ENCODE data around the gene TSPYL2. TPM values are rescaled to one million over a fixed set of nuclear protein-coding genes. Genes with fewer than 3 reads are reported as not detected.
A peak's percentile ranks its signal among the peaks of the same experiment; 100 is the strongest.

Gene TSPYL2
- total RNA-seq, 1 donor from 2014 or later, result 31.5 TPM

- no peak for DNase-seq (ENCODE audit: low read depth)
- TF ChIP-seq EZH2 (IDR thresholded peaks at IDR 0.05; ENCODE audit: insufficient read depth, low read length), result no peak
- TF ChIP-seq, protein P1, sequence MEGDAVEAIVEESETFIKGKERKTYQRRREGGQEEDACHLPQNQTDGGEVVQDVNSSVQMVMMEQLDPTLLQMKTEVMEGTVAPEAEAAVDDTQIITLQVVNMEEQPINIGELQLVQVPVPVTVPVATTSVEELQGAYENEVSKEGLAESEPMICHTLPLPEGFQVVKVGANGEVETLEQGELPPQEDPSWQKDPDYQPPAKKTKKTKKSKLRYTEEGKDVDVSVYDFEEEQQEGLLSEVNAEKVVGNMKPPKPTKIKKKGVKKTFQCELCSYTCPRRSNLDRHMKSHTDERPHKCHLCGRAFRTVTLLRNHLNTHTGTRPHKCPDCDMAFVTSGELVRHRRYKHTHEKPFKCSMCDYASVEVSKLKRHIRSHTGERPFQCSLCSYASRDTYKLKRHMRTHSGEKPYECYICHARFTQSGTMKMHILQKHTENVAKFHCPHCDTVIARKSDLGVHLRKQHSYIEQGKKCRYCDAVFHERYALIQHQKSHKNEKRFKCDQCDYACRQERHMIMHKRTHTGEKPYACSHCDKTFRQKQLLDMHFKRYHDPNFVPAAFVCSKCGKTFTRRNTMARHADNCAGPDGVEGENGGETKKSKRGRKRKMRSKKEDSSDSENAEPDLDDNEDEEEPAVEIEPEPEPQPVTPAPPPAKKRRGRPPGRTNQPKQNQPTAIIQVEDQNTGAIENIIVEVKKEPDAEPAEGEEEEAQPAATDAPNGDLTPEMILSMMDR (IDR thresholded peaks at IDR 0.05; ENCODE audit: insufficient read depth, low read depth, low read length), result no peak
- Mint-ChIP-seq H3K4me1 (ENCODE audit: low read depth, unreplicated experiment) (no peaks in the 10 kb centered on the region), H3K9me3 (ENCODE audit: unreplicated experiment) (no peaks in the 10 kb centered on the region), H3K27me3 (ENCODE audit: low read depth, unreplicated experiment) (no peaks in the 10 kb centered on the region), H3K27ac (ENCODE audit: unreplicated experiment) (no peak overlapping the region), H3K36me3 (ENCODE audit: low read depth, unreplicated experiment) (no peaks in the 10 kb centered on the region), H3K4me3 (ENCODE audit: unreplicated experiment) (no peak overlapping the region)
- H4K20me1 ChIP-seq (ENCODE audit: insufficient read depth, low read length), result no peaks in the 10 kb centered on the region
- H3K9ac ChIP-seq (ENCODE audit: low read length), result no peak overlapping the region
- H3K27ac ChIP-seq (ENCODE audit: low read depth, low read length), result no peak overlapping the region
- no peak for FAIRE-seq
- H3K27me3 ChIP-seq (ENCODE audit: insufficient read depth, low read length), result no peaks in the 10 kb centered on the region
- no peaks in the 10 kb centered on the region for H3K36me3 ChIP-seq (ENCODE audit: insufficient read depth, low read length)
- no peaks in the 10 kb centered on the region for H3K9me3 ChIP-seq (ENCODE audit: insufficient read depth, low read depth, low read length)
- no peak overlapping the region for H2AFZ ChIP-seq (ENCODE audit: low read depth, low read length)
- no peaks in the 10 kb centered on the region for H3K4me1 ChIP-seq (ENCODE audit: insufficient read depth, low read length)
- no peak overlapping the region for H3K4me3 ChIP-seq (ENCODE audit: insufficient read depth, low read depth, low read length)
- H3K79me2 ChIP-seq (ENCODE audit: insufficient read depth, low read length), result no peaks in the 10 kb centered on the region
- no peak overlapping the region for H3K4me2 ChIP-seq (ENCODE audit: low read length)
Measured at GRCh38 chrX:53133400-53133799, 51.2 kb downstream of the TSPYL2 start.

GRCh38 chrX:53135581-53135980, 53.4 kb downstream of the TSPYL2 start:
- FAIRE-seq, result peak; percentile 29
- no peak overlapping the region for H3K4me3 Mint-ChIP-seq (ENCODE audit: unreplicated experiment)
- H3K9me3 Mint-ChIP-seq (ENCODE audit: unreplicated experiment), result no peaks in the 10 kb centered on the region

More at GRCh38 chrX:53135581-53135980, 53.4 kb downstream of the TSPYL2 start:
- H3K79me2 ChIP-seq (ENCODE audit: insufficient read depth, low read length), result no peaks in the 10 kb centered on the region
- no peak overlapping the region for H3K4me3 ChIP-seq (ENCODE audit: insufficient read depth, low read depth, low read length)
- TF ChIP-seq, protein P1 (IDR thresholded peaks at IDR 0.05; ENCODE audit: insufficient read depth, low read depth, low read length), result no peak
- no peak for TF ChIP-seq EZH2 (IDR thresholded peaks at IDR 0.05; ENCODE audit: insufficient read depth, low read length)
- Mint-ChIP-seq H3K36me3 (ENCODE audit: low read depth, unreplicated experiment) (no peaks in the 10 kb centered on the region), H3K27me3 (ENCODE audit: low read depth, unreplicated experiment) (no peaks in the 10 kb centered on the region), H3K4me1 (ENCODE audit: low read depth, unreplicated experiment) (no peaks in the 10 kb centered on the region), H3K27ac (ENCODE audit: unreplicated experiment) (no peak overlapping the region)
- no peak overlapping the region for H3K27ac ChIP-seq (ENCODE audit: low read depth, low read length)
- no peaks in the 10 kb centered on the region for H4K20me1 ChIP-seq (ENCODE audit: insufficient read depth, low read length)
- no peaks in the 10 kb centered on the region for H3K9me3 ChIP-seq (ENCODE audit: insufficient read depth, low read depth, low read length)
- H2AFZ ChIP-seq (ENCODE audit: low read depth, low read length), result no peak overlapping the region
- H3K4me2 ChIP-seq (ENCODE audit: low read length), result no peak overlapping the region
- no peaks in the 10 kb centered on the region for H3K36me3 ChIP-seq (ENCODE audit: insufficient read depth, low read length)
- no peaks in the 10 kb centered on the region for H3K27me3 ChIP-seq (ENCODE audit: insufficient read depth, low read length)
- DNase-seq (ENCODE audit: low read depth), result no peak
- no peak overlapping the region for H3K9ac ChIP-seq (ENCODE audit: low read length)
- H3K4me1 ChIP-seq (ENCODE audit: insufficient read depth, low read length), result no peaks in the 10 kb centered on the region

Other genes with a start within 250 kb of the TSPYL2 start
- gene XAGE3, start 214.3 kb upstream of the TSPYL2 start, total RNA-seq, result not detected in 2 replicates
- gene FAM156B, start 185.0 kb upstream of the TSPYL2 start, total RNA-seq, result 19.4 and 21.4 TPM in 2 replicates
- gene FAM156A, start 123.8 kb upstream of the TSPYL2 start, total RNA-seq, result 24.1 and 24.2 TPM in 2 replicates
- 8.1 and 8.2 TPM in 2 replicates for gene GPR173, start 33.6 kb upstream of the TSPYL2 start, total RNA-seq
- gene KANTR, start 11.8 kb downstream of the TSPYL2 start, total RNA-seq, result 5.9 and 6.8 TPM in 2 replicates
- gene KDM5C, start 142.8 kb downstream of the TSPYL2 start, total RNA-seq, result 79.5 and 84.5 TPM in 2 replicates
- 8.2 and 9.2 TPM in 2 replicates for gene IQSEC2, start 199.2 kb downstream of the TSPYL2 start, total RNA-seq

All from astrocyte (in vitro differentiated cells and primary cell).